Adipose tissue (tissue), 3 donors: ENCODE results near the gene XYLT1. TPM values are rescaled to one million over a fixed set of nuclear protein-coding genes. Genes with fewer than 3 reads are reported as not detected.

Experiments
- H3K27ac ChIP-seq: one replicate; pipeline ENCODE4 v1.5.1; 2013; ENCODE audit warnings: low read depth, low read length
- WGBS, 3 donors: extraction: QIAGEN DNeasy Blood & Tissue Kit; methylation state at CpG; one replicate each; pipeline ENCODE4 v1.1.7; 2013; 5-methylcytosine and 5-hydroxymethylcytosine counted together
- polyA plus RNA-seq, 3 donors: library from polyadenylated mRNA; stranded (reverse); fragments of 200-250 nt; gene quantifications; one replicate each; pipeline ENCODE4 v1.2.3, GENCODE V29; 2013
- donor health status: healthy with polysubstance abuse.
- donor health status: Bipolar disorder and iron deficiency.
- donor health status: healthy.

Gene XYLT1
- polyA plus RNA-seq, 3 donors, result 2.4 to 10.1 (median 5.7) TPM

GRCh38 chr16:17117906-17118577 lies 352.7 kb downstream of the XYLT1 start:
- H3K27ac ChIP-seq, result no peak overlapping the region
- 83 to 92% (median 84%) methylated on average over 5 of the region's 5 CpGs for WGBS, 3 donors

- H3K27ac ChIP-seq, result no peak overlapping the region
- WGBS, 3 donors, result 92 to 94% (median 93%) methylated on average over 4 of the region's 4 CpGs
Observed at GRCh38 chr16:17116595-17117322, 354.0 kb downstream of the XYLT1 start.

GRCh38 chr16:17109413-17109812 lies 361.3 kb downstream of the XYLT1 start:
- H3K27ac ChIP-seq, result no peak overlapping the region

GRCh38 chr16:17108596-17108995 lies 362.2 kb downstream of the XYLT1 start:
- H3K27ac ChIP-seq, result no peak overlapping the region
- WGBS, 3 donors, result 90 to 94% (median 92%) methylated on average over 17 of the region's 17 CpGs

GRCh38 chr16:17107450-17107849 lies 363.3 kb downstream of the XYLT1 start:
- 87 to 89% (median 87%) methylated on average over 8 of the region's 8 CpGs for WGBS, 3 donors
- no peak overlapping the region for H3K27ac ChIP-seq

- WGBS, 3 donors, result 67 to 74% (median 70%) methylated on average over 14 of the region's 14 CpGs
- H3K27ac ChIP-seq, result no peak overlapping the region
Observed at GRCh38 chr16:17106243-17106791, 364.4 kb downstream of the XYLT1 start.

GRCh38 chr16:17105239-17105797 lies 365.4 kb downstream of the XYLT1 start:
- 53 to 57% (median 55%) methylated on average over 10 of the region's 10 CpGs for WGBS, 3 donors
- H3K27ac ChIP-seq, result no peak overlapping the region

- 67 to 90% (median 79%) methylated on average over 5 of the region's 5 CpGs for WGBS, 3 donors
- no peak overlapping the region for H3K27ac ChIP-seq
Observed at GRCh38 chr16:17104654-17105053, 366.1 kb downstream of the XYLT1 start.

GRCh38 chr16:17103216-17103615 lies 367.5 kb downstream of the XYLT1 start:
- no peak overlapping the region for H3K27ac ChIP-seq
- WGBS, 3 donors, result 93 to 94% (median 94%) methylated on average over 3 of the region's 3 CpGs

GRCh38 chr16:17101646-17102045 lies 369.1 kb downstream of the XYLT1 start:
- H3K27ac ChIP-seq, result no peak overlapping the region
- 69 to 73% (median 73%) methylated on average over 2 of the region's 2 CpGs for WGBS, 3 donors

GRCh38 chr16:17098685-17099084 lies 372.1 kb downstream of the XYLT1 start:
- 89 to 91% (median 91%) methylated on average over 6 of the region's 6 CpGs for WGBS, 3 donors
- H3K27ac ChIP-seq, result no peak overlapping the region

GRCh38 chr16:17084130-17084529 lies 386.6 kb downstream of the XYLT1 start:
- 44 to 48% (median 45%) methylated on average over 2 of the region's 2 CpGs for WGBS, 3 donors
- H3K27ac ChIP-seq, result no peak overlapping the region

GRCh38 chr16:17083628-17084027 lies 387.1 kb downstream of the XYLT1 start:
- H3K27ac ChIP-seq, result no peak overlapping the region
- 15 to 33% (median 24%) methylated on average over 1 of the region's 1 CpG for WGBS, 3 donors

GRCh38 chr16:17082095-17082882 lies 388.5 kb downstream of the XYLT1 start:
- 67 to 82% (median 72%) methylated on average over 7 of the region's 7 CpGs for WGBS, 3 donors

GRCh38 chr16:17080105-17080504 lies 390.7 kb downstream of the XYLT1 start:
- H3K27ac ChIP-seq, result no peak overlapping the region
- 45 to 64% (median 64%) methylated on average over 1 of the region's 1 CpG for WGBS, 3 donors

More at GRCh38 chr16:17082095-17082882, 388.5 kb downstream of the XYLT1 start:
- H3K27ac ChIP-seq, result no peak overlapping the region

- no peak overlapping the region for H3K27ac ChIP-seq
- 57 to 74% (median 67%) methylated on average over 5 of the region's 5 CpGs for WGBS, 3 donors
Observed at GRCh38 chr16:17078931-17079631, 391.7 kb downstream of the XYLT1 start.

GRCh38 chr16:17076818-17077498 lies 393.8 kb downstream of the XYLT1 start:
- no peak overlapping the region for H3K27ac ChIP-seq
- WGBS, 3 donors, result 82 to 87% (median 86%) methylated on average over 5 of the region's 5 CpGs
